Measurements from ENCODE around the gene KDELR1.

Gene KDELR1

DNA sequence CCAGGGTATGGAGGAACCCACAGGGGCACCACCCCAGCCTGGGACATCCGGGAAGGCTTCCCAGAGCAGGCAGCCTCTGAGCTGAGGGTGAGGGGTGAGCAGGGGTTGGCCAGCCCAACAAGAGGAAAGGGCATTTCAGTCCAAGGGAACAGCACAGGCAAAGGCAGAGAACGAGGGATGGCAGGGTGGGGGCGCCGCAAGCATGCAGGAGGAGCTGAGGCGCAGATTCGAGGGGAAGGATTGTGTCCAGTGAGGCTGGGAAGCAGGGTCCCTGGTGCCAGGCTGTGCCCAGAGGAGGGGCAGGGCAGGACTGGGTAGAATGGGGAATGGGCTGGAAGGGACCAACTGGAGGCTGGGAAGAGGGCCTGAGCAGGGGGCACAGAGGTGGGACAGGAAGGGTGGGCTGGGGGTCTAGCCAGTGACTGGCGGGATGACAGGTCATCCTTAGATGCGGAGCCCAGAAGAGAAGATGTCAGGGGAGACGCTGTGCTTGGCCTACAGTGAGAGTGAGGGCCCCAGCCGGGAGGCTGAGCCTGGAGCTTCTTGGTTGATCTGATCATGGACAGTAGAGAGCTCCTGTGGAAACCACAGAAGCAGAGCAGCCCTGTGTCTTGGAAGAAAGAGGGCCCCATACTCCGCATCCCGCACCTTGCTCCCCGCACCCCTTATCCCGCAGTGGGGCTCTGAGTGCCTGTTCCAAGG is 52.4 kb downstream of the KDELR1 start:
- no peak for DNase-seq

DNA sequence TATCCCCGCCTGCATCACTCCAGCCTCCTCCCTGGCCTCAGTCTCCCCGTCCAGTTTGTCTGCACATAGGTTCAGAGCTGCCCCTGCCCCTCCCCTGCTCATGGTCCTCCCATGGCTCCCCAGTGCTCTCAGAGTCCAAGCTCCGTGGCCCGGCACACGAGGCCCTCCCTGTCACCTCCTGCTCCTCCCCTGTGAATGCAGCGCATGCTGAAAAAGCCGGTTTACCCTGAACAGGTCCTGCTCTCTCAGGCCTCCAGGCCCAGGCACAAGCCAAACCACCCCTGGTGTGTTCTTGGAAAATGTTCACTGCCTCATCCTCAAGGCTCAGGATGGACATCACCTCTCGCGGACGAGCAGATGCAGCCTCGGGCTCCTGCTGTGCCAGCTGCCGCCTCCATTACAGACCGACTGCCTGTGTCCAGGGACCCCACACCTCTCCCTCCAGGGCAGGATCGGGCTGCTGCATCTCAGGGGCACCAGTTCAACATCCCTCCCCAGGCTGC is 53.0 kb downstream of the KDELR1 start:
- DNase-seq, result no peak

DNA sequence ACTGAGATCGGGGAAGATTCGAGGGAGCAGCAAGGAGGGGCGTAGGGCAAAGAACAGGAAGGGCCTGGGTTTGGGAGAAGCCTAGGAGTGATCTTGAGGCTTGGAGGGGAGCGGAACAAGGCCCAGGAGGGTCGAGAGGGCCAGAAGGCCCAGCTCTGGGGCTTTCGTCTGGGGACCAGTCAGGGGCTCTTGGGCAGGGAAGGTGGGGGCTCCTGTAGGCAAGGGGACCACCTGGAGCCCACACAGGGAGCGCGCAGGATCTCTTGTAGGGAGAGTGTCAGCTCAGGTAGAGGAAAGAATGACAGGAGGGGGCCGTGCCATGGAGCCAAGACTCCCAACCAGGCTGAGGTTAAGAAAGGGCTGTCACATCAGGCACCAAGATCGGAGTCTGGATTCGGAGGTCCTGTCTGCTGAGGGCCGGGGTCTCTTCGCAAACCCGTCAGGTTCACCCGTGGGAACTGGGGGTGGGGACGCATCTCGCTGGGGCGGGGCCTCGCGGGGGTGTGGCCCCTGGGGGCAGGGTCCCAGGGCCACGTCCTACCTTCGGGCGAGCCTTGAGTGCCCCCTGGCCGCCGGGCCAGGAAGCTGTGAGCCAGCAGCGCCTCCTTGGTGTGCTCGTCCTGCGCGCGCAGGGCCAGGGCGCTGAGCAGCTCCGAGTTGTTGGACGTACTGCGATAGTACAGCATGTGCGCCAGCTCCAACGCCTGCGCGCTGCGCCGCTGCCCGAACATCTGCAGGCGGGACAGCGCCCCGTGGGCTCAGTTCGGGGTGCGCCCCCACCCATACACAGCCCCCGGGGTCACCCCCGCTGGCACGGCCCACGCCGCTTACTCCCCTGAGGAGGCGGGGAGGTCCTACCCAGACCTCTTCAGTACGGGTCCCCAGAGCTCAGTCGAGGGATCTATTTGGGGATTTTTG is 57.6 kb downstream of the KDELR1 start:
- peak; percentile 92 for DNase-seq

DNA sequence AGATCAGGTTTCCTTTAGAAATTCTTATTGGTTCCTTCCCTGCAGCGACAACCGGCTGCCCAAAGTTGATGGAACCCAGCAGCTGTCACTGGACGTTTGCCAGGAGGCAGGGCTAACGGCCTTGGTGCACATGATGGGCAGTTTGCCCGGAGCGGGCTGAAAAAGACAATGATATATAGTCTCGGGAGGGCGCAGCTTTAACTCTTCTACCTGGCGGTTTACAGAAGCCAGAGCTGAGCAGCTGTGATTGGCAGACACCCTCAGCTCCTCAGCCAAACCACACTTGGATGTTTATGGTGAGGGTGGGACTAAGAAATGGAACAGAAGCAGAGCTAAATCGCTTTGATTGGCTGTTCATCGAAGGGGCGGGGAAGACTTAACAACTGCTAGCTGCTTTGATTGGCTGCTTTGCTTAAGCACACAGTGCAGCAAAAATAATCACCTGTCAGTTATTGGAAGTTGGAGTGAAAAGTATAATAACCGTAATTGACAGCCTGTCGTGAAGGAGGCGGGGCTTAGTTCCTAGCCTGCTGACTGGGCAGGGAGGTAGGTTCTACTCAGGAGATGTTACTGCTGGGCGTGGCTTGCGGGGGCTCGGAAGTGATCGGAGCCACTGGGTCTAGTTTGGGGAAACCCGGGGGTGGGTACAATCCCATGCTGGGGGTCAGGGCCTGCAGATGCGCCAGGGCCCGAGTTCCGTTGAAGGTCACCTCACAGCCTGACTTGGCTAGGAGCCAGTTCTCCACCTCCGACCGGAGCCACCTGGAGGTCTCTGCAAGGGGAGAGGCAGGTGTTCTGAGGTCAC is 58.5 kb downstream of the KDELR1 start:
- peak; percentile 85 for DNase-seq

All from activated CD4-positive, CD25-positive, alpha-beta regulatory T cell treated with anti-CD3 and anti-CD28 coated beads, Interleukin-2, amount 50 U/mL, for 72 hours (primary cell).